Loucy (cell line): ENCODE measurements around the gene TP53TG5.

Experiments used
- H2AFZ ChIP-seq: fragments of 200-600 bp; sonication (generic); 2 replicates; pipeline ENCODE4 v1.6.0; 2016; ENCODE audit warnings: antibody characterized with exemption, mild to moderate bottlenecking, low read length, moderate library complexity
- H3F3A ChIP-seq: fragments of 200-600 bp; 2 replicates; pipeline ENCODE4 v1.6.0; 2016; ENCODE audit warnings: antibody characterized with exemption, low read depth, mild to moderate bottlenecking
- H3K27me3 ChIP-seq: fragments of 200-600 bp; sonication (generic); 2 replicates; pipeline ENCODE4 v1.6.1; 2014; ENCODE audit warnings: low read length, mild to moderate bottlenecking; ENCODE audit not compliant: insufficient read depth, poor library complexity, severe bottlenecking
- H3K36me3 ChIP-seq: fragments of 200-600 bp; sonication (generic); 2 replicates; pipeline ENCODE4 v1.6.1; 2016; ENCODE audit warnings: low read length; ENCODE audit not compliant: insufficient read depth
- H3K4me1 ChIP-seq: fragments of 200-600 bp; sonication (generic); 2 replicates; pipeline ENCODE4 v1.5.1; 2014; ENCODE audit warnings: low read length, mild to moderate bottlenecking; ENCODE audit not compliant: insufficient read depth, poor library complexity, severe bottlenecking
- H3K4me2 ChIP-seq: fragments of 200-600 bp; sonication (generic); 2 replicates; pipeline ENCODE4 v1.6.0; 2014; ENCODE audit warnings: antibody characterized with exemption, low read length, low read depth, mild to moderate bottlenecking; ENCODE audit not compliant: poor library complexity, severe bottlenecking
- H3K4me3 ChIP-seq: fragments of 200-600 bp; sonication (generic); 2 replicates; pipeline ENCODE4 v1.5.1; 2014; ENCODE audit warnings: low read length, mild to moderate bottlenecking, mixed read lengths; ENCODE audit not compliant: poor library complexity, severe bottlenecking
- H3K79me2 ChIP-seq: fragments of 200-600 bp; sonication (generic); 2 replicates; pipeline ENCODE4 v1.6.1; 2014; ENCODE audit warnings: low read length; ENCODE audit not compliant: insufficient read depth
- H3K9ac ChIP-seq: fragments of 200-600 bp; sonication (generic); 2 replicates; pipeline ENCODE4 v1.6.0; 2014; ENCODE audit warnings: mild to moderate bottlenecking, low read depth, low read length, moderate library complexity; ENCODE audit not compliant: poor library complexity, severe bottlenecking
- H3K9me2 ChIP-seq: fragments of 200-600 bp; sonication (generic); replicated peaks from 2 replicates; pipeline ENCODE4 v1.6.1; 2016; ENCODE audit warnings: low read depth, low read length, mixed read lengths
- H3K9me3 ChIP-seq: fragments of 200-600 bp; sonication (generic); 2 replicates; pipeline ENCODE4 v1.6.1; 2014; ENCODE audit warnings: mild to moderate bottlenecking, antibody characterized with exemption, low read length, low read depth; ENCODE audit not compliant: insufficient read depth
- H4K20me1 ChIP-seq: fragments of 200-600 bp; sonication (generic); 2 replicates; pipeline ENCODE4 v1.6.0; 2014; ENCODE audit warnings: antibody characterized with exemption, low read length, mild to moderate bottlenecking; ENCODE audit not compliant: insufficient read depth, poor library complexity, severe bottlenecking
- EZH2phosphoT487 ChIP-seq: fragments of 200-600 bp; IDR thresholded peaks from 2 replicates; pipeline ENCODE4 v1.6.1; 2018; ENCODE audit warnings: antibody characterized with exemption, mild to moderate bottlenecking, moderate library complexity, borderline replicate concordance
- TF ChIP-seq, protein P1 (sequence below): fragments of 200-600 bp; sonication (generic); conservative IDR thresholded peaks from 2 replicates; pipeline ENCODE4 v1.5.1; 2014; ENCODE audit warnings: mild to moderate bottlenecking, antibody characterized with exemption, low read length

TP53TG5 gene

DNA sequence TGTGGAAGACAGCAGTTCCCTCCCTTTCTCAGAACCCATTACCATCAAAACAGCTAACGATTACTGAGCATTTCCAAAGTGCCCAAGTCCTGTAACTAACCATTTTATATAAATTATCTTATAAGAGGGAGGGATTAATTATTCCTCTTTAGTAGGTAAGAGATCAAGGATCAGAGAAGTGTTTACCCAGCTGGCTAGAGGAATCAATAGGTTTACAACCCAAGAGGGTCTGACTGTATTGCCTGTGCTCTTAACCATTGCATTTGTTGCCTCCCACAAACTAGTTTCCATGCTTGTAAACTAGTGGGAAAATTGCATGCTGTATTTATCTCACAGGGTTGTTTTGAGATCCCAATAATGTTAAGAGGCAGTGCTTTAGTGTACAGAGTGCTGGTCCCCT is 26.3 kb upstream of the TP53TG5 start:
- H3K9me2 ChIP-seq, result no peaks in the 10 kb centered on the region
- peaks cover 4% of the 10 kb centered on the region for H3K27me3 ChIP-seq
- H2AFZ ChIP-seq, result no peak overlapping the region
- no peaks in the 10 kb centered on the region for H3K4me1 ChIP-seq
- no peaks in the 10 kb centered on the region for H3K36me3 ChIP-seq
- H3K9ac ChIP-seq, result no peak overlapping the region
- no peaks in the 10 kb centered on the region for H3K79me2 ChIP-seq
- H3K4me2 ChIP-seq, result no peak overlapping the region
- no peaks in the 10 kb centered on the region for H3F3A ChIP-seq
- H4K20me1 ChIP-seq, result no peaks in the 10 kb centered on the region
- H3K4me3 ChIP-seq, result no peak overlapping the region
- no peak for TF ChIP-seq EZH2phosphoT487
- TF ChIP-seq, protein P1, sequence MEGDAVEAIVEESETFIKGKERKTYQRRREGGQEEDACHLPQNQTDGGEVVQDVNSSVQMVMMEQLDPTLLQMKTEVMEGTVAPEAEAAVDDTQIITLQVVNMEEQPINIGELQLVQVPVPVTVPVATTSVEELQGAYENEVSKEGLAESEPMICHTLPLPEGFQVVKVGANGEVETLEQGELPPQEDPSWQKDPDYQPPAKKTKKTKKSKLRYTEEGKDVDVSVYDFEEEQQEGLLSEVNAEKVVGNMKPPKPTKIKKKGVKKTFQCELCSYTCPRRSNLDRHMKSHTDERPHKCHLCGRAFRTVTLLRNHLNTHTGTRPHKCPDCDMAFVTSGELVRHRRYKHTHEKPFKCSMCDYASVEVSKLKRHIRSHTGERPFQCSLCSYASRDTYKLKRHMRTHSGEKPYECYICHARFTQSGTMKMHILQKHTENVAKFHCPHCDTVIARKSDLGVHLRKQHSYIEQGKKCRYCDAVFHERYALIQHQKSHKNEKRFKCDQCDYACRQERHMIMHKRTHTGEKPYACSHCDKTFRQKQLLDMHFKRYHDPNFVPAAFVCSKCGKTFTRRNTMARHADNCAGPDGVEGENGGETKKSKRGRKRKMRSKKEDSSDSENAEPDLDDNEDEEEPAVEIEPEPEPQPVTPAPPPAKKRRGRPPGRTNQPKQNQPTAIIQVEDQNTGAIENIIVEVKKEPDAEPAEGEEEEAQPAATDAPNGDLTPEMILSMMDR, result no peak
- peaks cover 6% of the 10 kb centered on the region; the same call in 1 of the 2 replicates for H3K9me3 ChIP-seq

DNA sequence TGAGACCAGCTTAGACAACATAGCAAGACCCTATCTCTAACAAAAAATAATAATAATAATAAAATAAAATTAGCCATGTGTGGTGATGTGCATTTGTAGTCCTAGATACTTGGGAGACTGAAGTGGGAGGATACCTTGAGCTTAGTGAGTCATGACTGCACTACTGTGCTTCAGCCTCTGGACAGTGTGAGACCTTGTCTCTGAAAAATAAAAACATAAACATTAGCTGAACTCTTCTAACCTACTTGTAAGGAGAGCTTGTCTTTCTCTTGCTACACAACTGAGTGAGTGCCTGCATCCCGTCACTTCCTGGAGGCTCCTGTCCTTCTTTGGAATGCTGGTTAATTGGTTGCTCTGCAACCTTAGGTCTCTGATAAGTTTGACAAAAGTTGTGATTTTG is 24.8 kb upstream of the TP53TG5 start:
- peaks cover 6% of the 10 kb centered on the region; the same call in 1 of the 2 replicates for H3K9me3 ChIP-seq
- no peaks in the 10 kb centered on the region for H3F3A ChIP-seq

DNA sequence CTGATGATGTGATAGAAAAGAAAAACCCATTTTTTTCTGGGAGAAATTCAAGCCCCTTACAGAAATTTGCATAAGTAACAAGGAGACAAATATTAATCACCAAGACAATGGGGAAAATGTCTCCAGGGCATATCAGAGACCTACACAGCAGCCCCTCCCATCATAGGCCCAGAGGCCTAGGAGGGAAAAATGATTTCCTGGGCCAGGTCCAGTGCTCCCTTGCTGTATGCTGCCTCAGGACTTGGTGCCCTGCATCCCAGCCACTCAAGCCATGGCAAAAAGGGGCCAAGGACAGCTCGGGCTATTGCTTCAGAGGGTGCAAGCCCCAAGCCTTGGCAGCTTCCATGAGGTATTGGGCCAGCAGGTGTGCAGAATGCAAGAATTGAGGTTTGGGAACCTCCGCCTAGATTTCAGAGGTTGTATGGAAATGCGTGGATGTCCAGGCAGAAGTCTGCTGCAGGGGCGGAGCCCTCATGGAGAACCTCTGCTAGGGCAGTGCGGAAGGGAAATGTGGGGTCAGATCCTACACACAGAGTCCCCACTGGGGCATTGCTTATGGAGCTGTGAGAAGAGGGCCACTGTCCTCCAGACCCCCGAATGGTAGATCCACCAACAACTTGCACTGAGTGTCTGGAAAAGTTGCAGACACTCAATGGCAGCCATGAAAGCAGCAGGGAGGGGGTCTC is 22.4 kb upstream of the TP53TG5 start:
- no peak overlapping the region for H3K4me2 ChIP-seq
- no peaks in the 10 kb centered on the region for H3K27me3 ChIP-seq
- no peaks in the 10 kb centered on the region for H3K4me1 ChIP-seq
- H4K20me1 ChIP-seq, result no peaks in the 10 kb centered on the region
- H3K36me3 ChIP-seq, result no peaks in the 10 kb centered on the region
- peaks cover 6% of the 10 kb centered on the region; the same call in 1 of the 2 replicates for H3K9me3 ChIP-seq
- no peaks in the 10 kb centered on the region for H3F3A ChIP-seq
- no peaks in the 10 kb centered on the region for H3K9me2 ChIP-seq
- TF ChIP-seq EZH2phosphoT487, result no peak
- TF ChIP-seq, protein P1, result no peak
- H3K4me3 ChIP-seq, result no peak overlapping the region
- H3K9ac ChIP-seq, result no peak overlapping the region
- H2AFZ ChIP-seq, result no peak overlapping the region
- no peaks in the 10 kb centered on the region for H3K79me2 ChIP-seq

More for the DNA sequence above, 24.8 kb upstream of the TP53TG5 start:
- Histone ChIP-seq H3K4me1 (no peaks in the 10 kb centered on the region), H3K9ac (no peak overlapping the region), H3K4me2 (no peak overlapping the region), H3K27me3 (peaks cover 4% of the 10 kb centered on the region), H4K20me1 (no peaks in the 10 kb centered on the region), H2AFZ (no peak overlapping the region), H3K4me3 (no peak overlapping the region), H3K9me2 (no peaks in the 10 kb centered on the region), H3K36me3 (no peaks in the 10 kb centered on the region), H3K79me2 (no peaks in the 10 kb centered on the region)
- TF ChIP-seq, protein P1, result no peak
- no peak for TF ChIP-seq EZH2phosphoT487
